COR-L47 (cell line): ENCODE measurements around the gene LTN1.
A peak's percentile ranks its signal among the peaks of the same experiment; 100 is the strongest.
"Not testable (repeated sequence)": the region's sequence is repeated elsewhere in the genome, so short reads cannot be mapped to it uniquely, and the experiment has no call there.

Source experiments
- DNase-seq: peaks from one replicate; lab custom pipeline; 2025; lab: John Stamatoyannopoulos, UW

The LTN1 gene

GRCh38 chr21:28992526-28993292, at the start of gene LTN1:
TSS of gene LTN1 (minus strand) at chr21:28992877. CDS start at chr21:28992805, 72 bp downstream.
- peak; percentile 97 for DNase-seq

- no peak for DNase-seq
Observed at GRCh38 chr21:29034678-29035077, 42.0 kb upstream of the LTN1 start.

- no peak for DNase-seq
Observed at GRCh38 chr21:29033871-29034270, 41.2 kb upstream of the LTN1 start.

GRCh38 chr21:29033301-29033700, 40.6 kb upstream of the LTN1 start:
- DNase-seq: no peak

GRCh38 chr21:29030909-29031308, 38.2 kb upstream of the LTN1 start:
- no peak for DNase-seq

- DNase-seq: no peak
Observed at GRCh38 chr21:29029524-29029923, 36.8 kb upstream of the LTN1 start.

GRCh38 chr21:29025328-29025713, 32.6 kb upstream of the LTN1 start:
- DNase-seq: no peak

- peak; percentile 95 for DNase-seq
Observed at GRCh38 chr21:29024474-29025327, 32.0 kb upstream of the LTN1 start, which contains the start of gene USP16. TSS of gene USP16 (plus strand) at chr21:29024668. CDS start at chr21:29027914, 3,246 bp downstream.

- DNase-seq: no peak
Observed at GRCh38 chr21:29022166-29022565, 29.5 kb upstream of the LTN1 start.

- no peak for DNase-seq
Observed at GRCh38 chr21:29018540-29018939, 25.9 kb upstream of the LTN1 start.

- no peak for DNase-seq
Observed at GRCh38 chr21:29017639-29018237, 25.1 kb upstream of the LTN1 start.

GRCh38 chr21:29011236-29011635, 18.6 kb upstream of the LTN1 start:
- not testable (repeated sequence) for DNase-seq

GRCh38 chr21:29008367-29008766, 15.7 kb upstream of the LTN1 start:
- no peak for DNase-seq

GRCh38 chr21:29007810-29008209, 15.1 kb upstream of the LTN1 start:
- DNase-seq: no peak

GRCh38 chr21:29007135-29007534, 14.5 kb upstream of the LTN1 start:
- DNase-seq: no peak

GRCh38 chr21:29005696-29006095, 13.0 kb upstream of the LTN1 start:
- no peak for DNase-seq

- DNase-seq: peak; percentile 98
Observed at GRCh38 chr21:29002442-29003144, 9.9 kb upstream of the LTN1 start.

GRCh38 chr21:28993293-28993629, 584 bp upstream of the LTN1 start:
- DNase-seq: no peak

GRCh38 chr21:28991861-28992525, 684 bp downstream of the LTN1 start:
- no peak for DNase-seq

- not testable (repeated sequence) for DNase-seq
Observed at GRCh38 chr21:28988146-28988545, 4.5 kb downstream of the LTN1 start.

GRCh38 chr21:28986677-28987076, 6.0 kb downstream of the LTN1 start:
- no peak for DNase-seq

GRCh38 chr21:28982637-28983036, 10.0 kb downstream of the LTN1 start:
- no peak for DNase-seq
